Measurements from ENCODE around the gene LSG1. TPM values are rescaled to one million over a fixed set of nuclear protein-coding genes. Genes with fewer than 3 reads are reported as not detected.

LSG1 gene
- total and polyA plus RNA-seq, 2 donors (not counting 1 experiment from before 2014, with no cell fraction given): 27.6 to 35.3 TPM

DNA sequence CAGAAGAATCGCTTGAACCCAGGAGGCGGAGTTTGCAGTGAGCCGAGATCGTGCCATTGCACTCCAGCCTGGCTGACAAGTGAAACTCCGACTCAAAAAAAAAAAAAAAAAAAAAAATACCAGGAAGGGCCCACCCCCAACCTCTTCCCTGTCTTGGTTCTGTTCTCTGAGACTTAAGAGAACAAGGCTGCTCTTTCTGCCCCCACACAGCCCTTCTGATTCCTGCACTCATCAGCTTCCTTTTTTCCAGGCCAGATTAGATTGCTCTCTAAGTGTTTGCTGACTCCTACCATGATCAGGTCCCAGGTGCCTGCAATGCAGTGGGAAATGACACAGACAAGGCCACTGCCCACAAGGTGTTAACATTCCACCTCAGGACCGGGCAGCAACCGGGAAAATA lies 51.8 kb downstream of the LSG1 start:
- Histone ChIP-seq H3K9ac (ENCODE audit: insufficient read depth, low read length) (no peak overlapping the region), H4K20me1 (ENCODE audit: control insufficient read depth, extremely low read depth, insufficient read depth, low read length) (no peaks in the 10 kb centered on the region), H3K79me2 (ENCODE audit: control insufficient read depth, insufficient read depth, low read length) (no peaks in the 10 kb centered on the region), H3K4me3 (replicated peaks in 1 of 4; ENCODE audit: control extremely low read depth in 1 of 4, insufficient read depth in 1 of 4, low read depth in 3 of 4, low read length in 4 of 4) (no peak overlapping the region), H3K36me3 (ENCODE audit: control insufficient read depth, insufficient read depth, low read length) (peaks cover 8% of the 10 kb centered on the region), H3K4me2 (ENCODE audit: extremely low read depth, insufficient read depth, low read length) (no peak overlapping the region), H2AFZ (ENCODE audit: low read length) (no peak overlapping the region), H3K27ac (ENCODE audit: insufficient read depth, low read length) (no peak overlapping the region), H3K4me1 (ENCODE audit: control insufficient read depth, extremely low read depth, insufficient read depth, low read length) (no peaks in the 10 kb centered on the region), H3K9me3 (ENCODE audit: control insufficient read depth, insufficient read depth, low read depth, low read length) (no peaks in the 10 kb centered on the region), H3K27me3 (ENCODE audit: control insufficient read depth, insufficient read depth, low read length) (no peaks in the 10 kb centered on the region)
- no peak for DNase-seq (ENCODE audit: low read depth in 2 of 2)
- TF ChIP-seq, protein P1, sequence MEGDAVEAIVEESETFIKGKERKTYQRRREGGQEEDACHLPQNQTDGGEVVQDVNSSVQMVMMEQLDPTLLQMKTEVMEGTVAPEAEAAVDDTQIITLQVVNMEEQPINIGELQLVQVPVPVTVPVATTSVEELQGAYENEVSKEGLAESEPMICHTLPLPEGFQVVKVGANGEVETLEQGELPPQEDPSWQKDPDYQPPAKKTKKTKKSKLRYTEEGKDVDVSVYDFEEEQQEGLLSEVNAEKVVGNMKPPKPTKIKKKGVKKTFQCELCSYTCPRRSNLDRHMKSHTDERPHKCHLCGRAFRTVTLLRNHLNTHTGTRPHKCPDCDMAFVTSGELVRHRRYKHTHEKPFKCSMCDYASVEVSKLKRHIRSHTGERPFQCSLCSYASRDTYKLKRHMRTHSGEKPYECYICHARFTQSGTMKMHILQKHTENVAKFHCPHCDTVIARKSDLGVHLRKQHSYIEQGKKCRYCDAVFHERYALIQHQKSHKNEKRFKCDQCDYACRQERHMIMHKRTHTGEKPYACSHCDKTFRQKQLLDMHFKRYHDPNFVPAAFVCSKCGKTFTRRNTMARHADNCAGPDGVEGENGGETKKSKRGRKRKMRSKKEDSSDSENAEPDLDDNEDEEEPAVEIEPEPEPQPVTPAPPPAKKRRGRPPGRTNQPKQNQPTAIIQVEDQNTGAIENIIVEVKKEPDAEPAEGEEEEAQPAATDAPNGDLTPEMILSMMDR (conservative IDR thresholded peaks at IDR 0.05 in 1 of 2, IDR thresholded peaks at IDR 0.05 in 1 of 2; ENCODE audit: low read depth in 1 of 2, low read length in 2 of 2): no peak
- no peak for TF ChIP-seq EZH2 (IDR thresholded peaks at IDR 0.05; ENCODE audit: low read length, missing control alignments)

DNA sequence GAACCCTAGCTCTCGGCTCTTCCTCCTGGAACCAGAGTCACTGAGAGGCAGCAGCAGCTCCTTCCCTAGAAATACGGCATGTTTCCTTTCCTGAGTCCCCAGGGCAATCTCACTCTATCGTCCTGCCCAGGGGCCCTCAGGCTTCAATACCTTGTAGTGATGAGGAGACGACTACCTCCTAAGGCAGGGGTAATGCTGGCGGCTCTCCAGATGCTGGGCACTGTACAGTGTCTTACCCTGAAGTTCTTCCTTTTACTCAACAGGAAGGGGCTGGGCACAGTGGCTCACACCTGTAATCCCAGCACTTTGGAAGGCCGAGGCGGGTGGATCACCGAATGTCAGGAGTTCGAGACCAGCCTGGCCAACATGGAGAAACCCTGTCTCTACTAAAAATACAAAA lies 52.2 kb downstream of the LSG1 start:
- Histone ChIP-seq H3K4me1 (ENCODE audit: control insufficient read depth, extremely low read depth, insufficient read depth, low read length) (no peaks in the 10 kb centered on the region), H3K36me3 (ENCODE audit: control insufficient read depth, insufficient read depth, low read length) (peaks cover 8% of the 10 kb centered on the region), H3K79me2 (ENCODE audit: control insufficient read depth, insufficient read depth, low read length) (no peaks in the 10 kb centered on the region), H3K27ac (ENCODE audit: insufficient read depth, low read length) (no peak overlapping the region), H4K20me1 (ENCODE audit: control insufficient read depth, extremely low read depth, insufficient read depth, low read length) (no peaks in the 10 kb centered on the region), H3K4me3 (replicated peaks in 1 of 4; ENCODE audit: control extremely low read depth in 1 of 4, insufficient read depth in 1 of 4, low read depth in 3 of 4, low read length in 4 of 4) (no peak overlapping the region), H2AFZ (ENCODE audit: low read length) (no peak overlapping the region), H3K9ac (ENCODE audit: insufficient read depth, low read length) (no peak overlapping the region), H3K27me3 (ENCODE audit: control insufficient read depth, insufficient read depth, low read length) (no peaks in the 10 kb centered on the region), H3K9me3 (ENCODE audit: control insufficient read depth, insufficient read depth, low read depth, low read length) (no peaks in the 10 kb centered on the region), H3K4me2 (ENCODE audit: extremely low read depth, insufficient read depth, low read length) (no peak overlapping the region)
- TF ChIP-seq, protein P1 (conservative IDR thresholded peaks at IDR 0.05 in 1 of 2, IDR thresholded peaks at IDR 0.05 in 1 of 2; ENCODE audit: low read depth in 1 of 2, low read length in 2 of 2): no peak
- TF ChIP-seq EZH2 (IDR thresholded peaks at IDR 0.05; ENCODE audit: low read length, missing control alignments): no peak
- no peak for DNase-seq (ENCODE audit: low read depth in 2 of 2)

GRCh38 chr3:194618858-194619608 lies 53.0 kb downstream of the LSG1 start:
- Histone ChIP-seq H3K9me3 (ENCODE audit: control insufficient read depth, insufficient read depth, low read depth, low read length) (no peaks in the 10 kb centered on the region), H2AFZ (ENCODE audit: low read length) (no peak overlapping the region), H3K27ac (ENCODE audit: insufficient read depth, low read length) (no peak overlapping the region), H3K9ac (ENCODE audit: insufficient read depth, low read length) (no peak overlapping the region), H3K4me1 (ENCODE audit: control insufficient read depth, extremely low read depth, insufficient read depth, low read length) (no peaks in the 10 kb centered on the region), H3K79me2 (ENCODE audit: control insufficient read depth, insufficient read depth, low read length) (no peaks in the 10 kb centered on the region), H4K20me1 (ENCODE audit: control insufficient read depth, extremely low read depth, insufficient read depth, low read length) (no peaks in the 10 kb centered on the region), H3K4me2 (ENCODE audit: extremely low read depth, insufficient read depth, low read length) (no peak overlapping the region), H3K27me3 (ENCODE audit: control insufficient read depth, insufficient read depth, low read length) (no peaks in the 10 kb centered on the region), H3K36me3 (ENCODE audit: control insufficient read depth, insufficient read depth, low read length) (peaks cover 8% of the 10 kb centered on the region), H3K4me3 (replicated peaks in 1 of 4; ENCODE audit: control extremely low read depth in 1 of 4, insufficient read depth in 1 of 4, low read depth in 3 of 4, low read length in 4 of 4) (no peak overlapping the region)
- no peak for TF ChIP-seq EZH2 (IDR thresholded peaks at IDR 0.05; ENCODE audit: low read length, missing control alignments)
- TF ChIP-seq, protein P1 (conservative IDR thresholded peaks at IDR 0.05 in 1 of 2, IDR thresholded peaks at IDR 0.05 in 1 of 2; ENCODE audit: low read depth in 1 of 2, low read length in 2 of 2): no peak
- DNase-seq (ENCODE audit: low read depth in 2 of 2): no peak
